Measurements from ENCODE around the gene ZNF467. TPM values are rescaled to one million over a fixed set of nuclear protein-coding genes. Genes with fewer than 3 reads are reported as not detected.

ZNF467 gene
- total and polyA plus RNA-seq, 8 donors = 6.3 to 18.6 (median 8.8) TPM

DNA sequence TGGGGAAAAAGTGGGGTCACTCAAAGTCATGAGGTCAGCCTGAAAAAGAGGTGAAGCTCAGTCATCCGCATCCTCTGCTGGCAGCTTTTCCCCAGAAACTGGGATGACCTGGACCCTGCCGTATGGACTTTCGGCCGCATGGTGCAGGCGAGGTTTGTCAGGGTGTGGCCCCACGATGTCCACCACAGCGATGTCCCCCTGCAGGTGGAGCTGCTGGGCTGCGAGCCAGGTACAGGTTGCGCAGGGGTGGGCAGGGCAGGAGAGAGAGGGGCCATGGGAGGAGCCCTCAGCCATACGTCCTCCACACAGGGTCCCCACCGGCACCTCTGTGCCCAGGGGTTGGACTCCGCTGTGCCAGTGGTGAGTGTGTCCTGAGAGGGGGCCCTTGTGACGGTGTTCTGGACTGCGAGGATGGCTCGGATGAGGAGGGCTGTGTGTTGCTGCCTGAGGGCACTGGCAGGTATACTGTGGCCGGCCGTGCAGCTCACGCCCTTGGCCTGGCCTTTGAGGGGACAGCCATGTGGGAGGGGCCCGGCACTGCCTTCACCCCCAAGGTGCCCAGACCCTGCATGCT is 23.0 kb upstream of the ZNF467 start:
- Histone ChIP-seq H3K36me3 (no peaks in the 10 kb centered on the region), H3K4me3 (no peak overlapping the region), H3K4me1 (no peaks in the 10 kb centered on the region), H3K27ac (no peak overlapping the region), H3K27me3 (no peaks in the 10 kb centered on the region), H3K9me3 (no peaks in the 10 kb centered on the region)
- 90 to 95% methylated on average over 18 to 19 of the region's 19 CpGs for WGBS, 2 donors
- DNase-seq (no peak), ATAC-seq (no peak), FAIRE-seq (no peak)
- TF ChIP-seq, protein P1, sequence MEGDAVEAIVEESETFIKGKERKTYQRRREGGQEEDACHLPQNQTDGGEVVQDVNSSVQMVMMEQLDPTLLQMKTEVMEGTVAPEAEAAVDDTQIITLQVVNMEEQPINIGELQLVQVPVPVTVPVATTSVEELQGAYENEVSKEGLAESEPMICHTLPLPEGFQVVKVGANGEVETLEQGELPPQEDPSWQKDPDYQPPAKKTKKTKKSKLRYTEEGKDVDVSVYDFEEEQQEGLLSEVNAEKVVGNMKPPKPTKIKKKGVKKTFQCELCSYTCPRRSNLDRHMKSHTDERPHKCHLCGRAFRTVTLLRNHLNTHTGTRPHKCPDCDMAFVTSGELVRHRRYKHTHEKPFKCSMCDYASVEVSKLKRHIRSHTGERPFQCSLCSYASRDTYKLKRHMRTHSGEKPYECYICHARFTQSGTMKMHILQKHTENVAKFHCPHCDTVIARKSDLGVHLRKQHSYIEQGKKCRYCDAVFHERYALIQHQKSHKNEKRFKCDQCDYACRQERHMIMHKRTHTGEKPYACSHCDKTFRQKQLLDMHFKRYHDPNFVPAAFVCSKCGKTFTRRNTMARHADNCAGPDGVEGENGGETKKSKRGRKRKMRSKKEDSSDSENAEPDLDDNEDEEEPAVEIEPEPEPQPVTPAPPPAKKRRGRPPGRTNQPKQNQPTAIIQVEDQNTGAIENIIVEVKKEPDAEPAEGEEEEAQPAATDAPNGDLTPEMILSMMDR (IDR thresholded peaks at IDR 0.05) = no peak
- intact Hi-C loops (cut with DNase I) = no loop called here

- TF ChIP-seq, protein P1 (IDR thresholded peaks at IDR 0.05) = no peak
- WGBS, 2 donors = 67 to 75% methylated on average over 10 of the region's 10 CpGs
- no peak for DNase-seq
- Histone ChIP-seq H3K4me1 (no peaks in the 10 kb centered on the region), H3K27ac (no peak overlapping the region), H3K9me3 (no peaks in the 10 kb centered on the region), H3K27me3 (peaks cover 0 to 4% (median 0%) of the 10 kb centered on the region in 4 donors), H3K4me3 (no peak overlapping the region), H3K36me3 (no peaks in the 10 kb centered on the region)
- ATAC-seq = no peak
- intact Hi-C loops (cut with DNase I) = no loop called here
- no peak for FAIRE-seq
Measured at GRCh38 chr7:149795126-149795525, 21.7 kb upstream of the ZNF467 start.

DNA sequence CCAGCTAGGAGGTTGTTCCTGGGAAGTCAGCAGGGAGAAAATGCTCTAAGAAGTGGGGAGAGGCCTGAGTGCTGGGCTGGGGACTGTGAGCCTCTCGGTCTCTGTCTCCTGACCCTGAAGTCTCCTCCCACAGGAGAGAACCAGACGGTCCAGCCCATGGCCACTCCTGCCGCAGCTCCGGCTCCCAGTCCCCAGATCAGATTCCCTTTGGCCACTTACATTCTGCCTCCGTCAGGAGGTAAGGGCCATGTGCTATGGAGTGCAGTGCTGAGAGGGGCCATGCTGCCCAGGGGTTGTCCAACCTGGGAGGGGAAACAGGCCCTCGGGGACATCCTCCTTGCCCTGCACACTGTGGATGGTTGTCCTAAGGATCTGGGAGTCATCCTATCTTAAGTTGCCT is 21.3 kb upstream of the ZNF467 start:
- intact Hi-C loops (cut with DNase I) = no loop called here
- H3K27me3 ChIP-seq = peaks cover 0 to 5% (median 0%) of the 10 kb centered on the region in 4 donors
- DNase-seq (no peak), ATAC-seq (no peak), FAIRE-seq (no peak)
- TF ChIP-seq, protein P1 (IDR thresholded peaks at IDR 0.05) = no peak
- H3K4me1 ChIP-seq = no peaks in the 10 kb centered on the region
- no peak overlapping the region for H3K27ac ChIP-seq
- no peak overlapping the region for H3K4me3 ChIP-seq
- WGBS, 2 donors = 42 to 45% methylated on average over 6 of the region's 6 CpGs
- no peaks in the 10 kb centered on the region for H3K9me3 ChIP-seq
- H3K36me3 ChIP-seq = no peaks in the 10 kb centered on the region

GRCh38 chr7:149793261-149793660 is 19.9 kb upstream of the ZNF467 start:
- TF ChIP-seq, protein P1 (IDR thresholded peaks at IDR 0.05) = no peak
- DNase-seq (no peak), FAIRE-seq (no peak), ATAC-seq (no peak)
- Histone ChIP-seq H3K36me3 (no peaks in the 10 kb centered on the region), H3K27me3 (peaks cover 0 to 7% (median 0%) of the 10 kb centered on the region in 4 donors), H3K4me3 (no peak overlapping the region), H3K27ac (no peak overlapping the region), H3K9me3 (no peaks in the 10 kb centered on the region), H3K4me1 (no peaks in the 10 kb centered on the region)
- 68% methylated on average over 10 of the region's 10 CpGs for WGBS, 2 donors
- intact Hi-C loops (cut with DNase I) = no loop called here

- intact Hi-C loops (cut with DNase I) = no loop called here
- ATAC-seq (no peak), FAIRE-seq (no peak), DNase-seq (no peak)
- Histone ChIP-seq H3K4me3 (no peak overlapping the region), H3K9me3 (no peaks in the 10 kb centered on the region), H3K27ac (no peak overlapping the region), H3K4me1 (no peaks in the 10 kb centered on the region), H3K27me3 (peaks cover 0 to 7% (median 0%) of the 10 kb centered on the region in 4 donors), H3K36me3 (no peaks in the 10 kb centered on the region)
- TF ChIP-seq, protein P1 (IDR thresholded peaks at IDR 0.05) = no peak
- WGBS, 2 donors = 65 to 67% methylated on average over 14 to 15 of the region's 15 CpGs
Measured at GRCh38 chr7:149792220-149792595, 18.8 kb upstream of the ZNF467 start.

All from pancreas (tissue), 10 donors.